Right lobe of liver (tissue), 6 donors: ENCODE measurements around the gene CHRM4. TPM values are rescaled to one million over a fixed set of nuclear protein-coding genes. Genes with fewer than 3 reads are reported as not detected.

Source experiments
- ATAC-seq, 4 donors: fragments of 200-7000 bp; cut with Tn5 transposase; one replicate each; pipeline ENCODE4 v1.9.1; 2020; ENCODE audit warnings: mild to moderate bottlenecking in 4 of 4, moderate library complexity in 4 of 4
- DNase-seq, 3 donors: peaks; one replicate each; pipeline ENCODE4 v3.0.0-alpha.2; 2020
- H3K27ac ChIP-seq, 3 donors: fragments of 200-600 bp; one replicate each; pipeline ENCODE4 v1.8.0; 2022
- H3K27me3 ChIP-seq, 2 donors: fragments of 200-600 bp; one replicate each; pipeline ENCODE4 v1.8.0; 2022
- H3K36me3 ChIP-seq, 4 donors: fragments of 200-600 bp; sonication (generic) in 1 of 4; one replicate each; pipeline versions ENCODE4 v1.5.1 to v1.8.0; 2017 to 2022; ENCODE audit warnings: control low read depth in 1 of 4
- H3K4me1 ChIP-seq, 4 donors: fragments of 200-600 bp; sonication (generic) in 1 of 4; one replicate each; pipeline versions ENCODE4 v1.5.1 to v1.8.0; 2017 to 2022; ENCODE audit warnings: control low read depth in 1 of 4
- H3K4me3 ChIP-seq, 3 donors: fragments of 200-600 bp; one replicate each; pipeline ENCODE4 v1.8.0; 2022
- H3K9me3 ChIP-seq, 4 donors: fragments of 200-600 bp; sonication (generic) in 1 of 4; one replicate each; pipeline versions ENCODE4 v1.5.1 to v1.8.0; 2017 to 2022; ENCODE audit warnings: control low read depth in 1 of 4
- CTCF ChIP-seq, 4 donors: fragments of 200-600 bp in 3 of 4; fragments of 450-650 bp in 1 of 4; IDR thresholded peaks; one replicate each; pipeline versions ENCODE4 v1.5.1 to v1.8.0; 2016 to 2022; ENCODE audit warnings: antibody characterized with exemption in 4 of 4, mild to moderate bottlenecking in 2 of 4
- POLR2A ChIP-seq: fragments of 450-650 bp; IDR thresholded peaks from one replicate; pipeline ENCODE4 v1.6.1; 2017; ENCODE audit warnings: antibody characterized with exemption, mild to moderate bottlenecking
- WGBS: methylation state at CpG from one replicate; pipeline ENCODE4 v1.1.6; 2018; ENCODE audit warnings: low coverage, low lambda C conversion rate; ENCODE audit not compliant: insufficient coverage; ENCODE audit errors: missing lambda C conversion rate; 5-methylcytosine and 5-hydroxymethylcytosine counted together
- intact Hi-C, 2 donors: fragments of 100-400 bp; cut with DNase I; formaldehyde crosslinking; loops; one replicate each; pipeline versions ENCODE4 v1.11.2 to v1.14.1; 2022
- total RNA-seq, 6 experiments: library from RNA; depleted of rRNA in 2 of 6; stranded (reverse); fragments of >200 nt in 2 of 6; fragmentation: NEBNext Ultra II Directional in 3 of 6; extraction: Animal tissue kit (Norgen Biotek cat#: 25700) in 3 of 6; gene quantifications; one replicate each; pipeline versions ENCODE4 v1.1.0 to v1.2.4, GENCODE V29; 2016 to 2023
- donor health status: DM: no; HTN: yes; CAD: no.
- donor health status: DM: no; HTN: no; CAD: no.
- donor health status: DM: no; HTN: no; CAD: no.
- donor health status: DM: no; HTN: yes; CAD: no.
- donor health status: DM: no; HTN: yes; CAD: no.

Gene CHRM4
- total RNA-seq, 6 experiments from 2014 or later, result not detected

DNA sequence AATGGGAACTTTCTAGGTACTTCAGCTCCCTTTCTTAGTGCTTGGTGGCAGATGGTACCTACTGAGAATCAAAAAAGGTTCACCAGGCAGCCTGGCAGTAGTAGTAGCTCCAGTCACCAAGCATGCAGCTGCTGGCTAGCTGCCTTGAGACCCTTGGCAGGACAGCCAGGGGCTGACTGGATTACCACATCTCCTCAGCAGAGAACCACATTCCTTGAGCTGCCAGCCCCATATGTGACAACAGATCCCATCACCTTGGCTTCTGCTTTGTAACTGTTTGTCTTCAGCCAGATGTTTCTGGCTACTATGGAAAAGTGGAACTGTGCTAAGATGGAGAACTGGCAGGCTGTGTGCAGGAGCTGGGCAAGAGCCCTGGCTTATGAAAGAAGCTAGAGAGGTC is 39.6 kb upstream of the CHRM4 start:
- peaks cover 0 to 26% (median 11%) of the 10 kb centered on the region in 4 donors for H3K36me3 ChIP-seq
- no peak for ATAC-seq
- no peak overlapping the region for H3K4me3 ChIP-seq
- intact Hi-C loops, result no loop called here
- TF ChIP-seq POLR2A, result no peak
- TF ChIP-seq CTCF (IDR thresholded peaks at IDR 0.05), result no peak
- H3K9me3 ChIP-seq, result no peaks in the 10 kb centered on the region
- no peak for DNase-seq
- H3K27ac ChIP-seq, result no peak overlapping the region
- H3K4me1 ChIP-seq, result no peaks in the 10 kb centered on the region
- no peaks in the 10 kb centered on the region for H3K27me3 ChIP-seq

DNA sequence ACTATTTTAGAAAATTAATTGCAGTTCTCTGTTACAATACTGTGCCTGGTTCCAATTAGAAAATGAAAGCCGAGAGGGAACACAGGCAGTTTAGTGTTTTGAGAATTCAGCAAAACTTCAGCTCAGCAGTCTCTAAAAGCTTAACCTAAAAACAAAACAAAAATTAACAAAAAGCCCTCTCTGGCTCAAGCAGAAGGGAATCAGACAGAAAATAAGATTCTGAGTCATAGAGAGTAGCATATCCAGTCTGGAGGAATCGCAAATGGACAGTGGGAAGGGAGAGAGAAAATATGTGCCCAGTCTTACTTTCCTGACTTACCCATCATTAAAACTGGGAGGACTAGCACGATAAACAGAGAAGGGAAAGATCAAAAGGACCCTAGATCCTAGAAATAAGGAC is 38.1 kb upstream of the CHRM4 start:
- no peak for ATAC-seq
- peaks cover 0 to 26% (median 11%) of the 10 kb centered on the region in 4 donors for H3K36me3 ChIP-seq
- 94% methylated on average over 3 of the region's 3 CpGs for WGBS
- H3K4me3 ChIP-seq, result no peak overlapping the region
- no peak for DNase-seq
- no peak overlapping the region for H3K27ac ChIP-seq
- intact Hi-C loops, result no loop called here
- no peaks in the 10 kb centered on the region for H3K27me3 ChIP-seq
- H3K9me3 ChIP-seq, result no peaks in the 10 kb centered on the region
- TF ChIP-seq POLR2A (no peak), CTCF (IDR thresholded peaks at IDR 0.05) (no peak)
- no peaks in the 10 kb centered on the region for H3K4me1 ChIP-seq

DNA sequence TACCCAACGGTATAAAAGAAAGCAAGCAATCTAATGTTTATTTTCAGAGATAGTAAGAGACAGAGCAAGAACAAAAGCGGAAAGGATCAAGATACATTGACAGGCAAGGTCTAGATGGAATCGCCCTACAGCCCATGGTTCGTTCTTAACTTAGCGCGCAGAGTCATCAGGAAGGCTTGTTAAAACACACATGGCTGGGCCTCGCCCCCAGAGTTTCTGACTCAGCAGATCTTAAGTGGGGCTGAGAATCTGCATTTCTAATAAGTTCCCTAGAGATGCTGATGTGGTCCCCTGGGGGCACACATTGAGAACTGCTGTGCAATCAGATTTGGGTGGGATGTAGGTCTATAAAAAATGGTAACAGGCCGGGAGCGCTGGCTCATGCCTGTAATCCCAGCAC is 35.8 kb upstream of the CHRM4 start:
- Histone ChIP-seq H3K4me1 (no peaks in the 10 kb centered on the region), H3K9me3 (no peaks in the 10 kb centered on the region), H3K27ac (no peak overlapping the region), H3K36me3 (peaks cover 0 to 10% (median 2%) of the 10 kb centered on the region in 4 donors), H3K27me3 (no peaks in the 10 kb centered on the region), H3K4me3 (no peak overlapping the region)
- DNase-seq, result no peak
- ATAC-seq, result no peak
- TF ChIP-seq CTCF (IDR thresholded peaks at IDR 0.05) (no peak), POLR2A (no peak)
- WGBS, result 88% methylated on average over 8 of the region's 9 CpGs
- intact Hi-C loops, result no loop called here

DNA sequence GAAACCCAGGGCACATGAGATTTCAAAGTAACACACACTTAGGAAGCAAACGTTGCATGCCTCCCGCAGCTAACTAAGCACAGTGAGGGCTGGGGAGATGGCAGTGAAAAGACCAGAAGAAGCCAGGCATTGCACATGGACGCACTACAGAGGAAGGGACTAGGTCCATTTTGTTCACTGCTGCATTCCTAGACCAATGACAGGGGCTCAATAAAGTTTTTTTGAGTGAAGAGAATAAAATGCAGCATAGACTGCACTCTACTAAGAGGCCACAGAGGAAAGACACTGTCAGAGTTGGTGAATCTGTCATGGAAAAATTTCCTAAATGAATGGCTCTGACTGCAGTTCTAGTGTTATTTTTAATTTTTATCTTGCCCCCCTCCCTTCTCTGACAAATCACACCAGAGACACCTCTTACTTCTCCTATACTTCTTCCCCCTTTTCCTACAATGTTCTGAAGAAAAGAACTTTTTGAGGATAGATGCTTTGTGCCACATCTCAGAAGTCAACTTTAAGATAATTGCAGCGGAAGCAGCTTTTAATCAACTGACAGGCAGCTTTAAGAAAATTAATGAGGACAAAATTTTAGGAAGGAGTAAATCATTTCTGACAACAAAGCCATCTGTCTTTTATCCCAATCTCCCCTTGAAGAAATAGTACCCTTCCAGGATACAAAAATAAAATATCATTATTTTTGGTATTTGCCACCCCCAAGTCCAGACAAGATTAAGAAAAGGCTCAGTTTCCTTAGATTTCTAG is 34.8 kb upstream of the CHRM4 start:
- Histone ChIP-seq H3K27me3 (no peaks in the 10 kb centered on the region), H3K9me3 (no peaks in the 10 kb centered on the region), H3K27ac (no peak overlapping the region), H3K4me3 (no peak overlapping the region), H3K36me3 (peaks cover 0 to 7% (median 2%) of the 10 kb centered on the region in 4 donors), H3K4me1 (no peaks in the 10 kb centered on the region)
- WGBS, result 89% methylated on average over 4 of the region's 4 CpGs
- ATAC-seq, result no peak
- intact Hi-C loops, result no loop called here
- DNase-seq, result no peak
- TF ChIP-seq POLR2A (no peak), CTCF (IDR thresholded peaks at IDR 0.05) (no peak)
